Common myeloid progenitor, CD34-positive (primary cell): ENCODE results near the gene IFNE.

Experiments
- CTCF ChIA-PET: fragments of 350-600 bp; sonication (Branson Sonifier 250); formaldehyde crosslinking; loops from one replicate; lab custom pipeline; 2021; ENCODE audit warnings: antibody characterized with exemption; lab: Charles Lee
- POLR2A ChIA-PET: fragments of 350-600 bp; sonication (Branson Sonifier 250); formaldehyde crosslinking; loops from one replicate; lab custom pipeline; 2021; ENCODE audit warnings: antibody characterized with exemption; lab: Charles Lee
- DNase-seq, 3 donors: peaks; one replicate each; pipeline versions ENCODE4 v3.0.0 to v3.0.0-alpha.2; 2013
- H3K27ac ChIP-seq, 2 experiments: 1 replicate in 1 of 2; 2 replicates in 1 of 2; pipeline ENCODE4 v1.7.0; 2013; ENCODE audit warnings: inconsistent platforms in 2 of 2, low read length in 2 of 2, mild to moderate bottlenecking in 2 of 2, low read depth in 1 of 2, moderate library complexity in 1 of 2; ENCODE audit not compliant: severe bottlenecking in 2 of 2, insufficient read depth in 1 of 2, poor library complexity in 1 of 2
- H3K27me3 ChIP-seq, 5 experiments: replicated peaks in 2 of 5; 1 replicate in 3 of 5; 2 replicates in 2 of 5; pipeline versions ENCODE4 v1.6.1 to v1.7.0; 2013; ENCODE audit warnings: low read length in 4 of 5, mild to moderate bottlenecking in 2 of 5, moderate library complexity in 2 of 5, inconsistent platforms in 1 of 5; ENCODE audit not compliant: insufficient read depth in 5 of 5, control insufficient read depth in 4 of 5
- H3K36me3 ChIP-seq, 4 experiments: 1 replicate in 2 of 4; 2 replicates in 2 of 4; pipeline versions ENCODE4 v1.6.1 to v1.7.0; 2013; ENCODE audit warnings: low read length in 3 of 4, control low read depth in 1 of 4, mild to moderate bottlenecking in 1 of 4; ENCODE audit not compliant: control insufficient read depth in 4 of 4, insufficient read depth in 4 of 4
- H3K4me1 ChIP-seq, 4 experiments: 1 replicate in 3 of 4; 2 replicates in 1 of 4; pipeline versions ENCODE4 v1.6.1 to v1.7.1; 2013; ENCODE audit warnings: low read length in 3 of 4, mild to moderate bottlenecking in 3 of 4, control low read depth in 1 of 4, inconsistent platforms in 1 of 4, moderate library complexity in 1 of 4; ENCODE audit not compliant: control insufficient read depth in 4 of 4, insufficient read depth in 4 of 4; ENCODE audit errors: control extremely low read depth in 1 of 4
- H3K4me3 ChIP-seq, 7 experiments: 1 replicate in 4 of 7; 2 replicates in 3 of 7; pipeline versions ENCODE4 v1.5.1 to v1.7.0; 2013; ENCODE audit warnings: mild to moderate bottlenecking in 7 of 7, low read length in 6 of 7, moderate library complexity in 6 of 7, inconsistent platforms in 2 of 7, low read depth in 2 of 7, control low read depth in 1 of 7; ENCODE audit not compliant: insufficient read depth in 4 of 7, control insufficient read depth in 1 of 7; ENCODE audit errors: extremely low read depth in 1 of 7
- H3K9me3 ChIP-seq, 5 experiments: 1 replicate in 4 of 5; 2 replicates in 1 of 5; pipeline versions ENCODE4 v1.6.1 to v1.7.1; 2013; ENCODE audit warnings: low read length in 4 of 5, mild to moderate bottlenecking in 2 of 5, inconsistent platforms in 1 of 5, low read depth in 1 of 5, moderate library complexity in 1 of 5; ENCODE audit not compliant: control insufficient read depth in 4 of 5, insufficient read depth in 2 of 5; ENCODE audit errors: control extremely low read depth in 1 of 5
- WGBS: methylation state at CpG from one replicate; pipeline ENCODE4 v1.1.5; 2013; ENCODE audit not compliant: insufficient coverage; 5-methylcytosine and 5-hydroxymethylcytosine counted together

The IFNE gene

DNA sequence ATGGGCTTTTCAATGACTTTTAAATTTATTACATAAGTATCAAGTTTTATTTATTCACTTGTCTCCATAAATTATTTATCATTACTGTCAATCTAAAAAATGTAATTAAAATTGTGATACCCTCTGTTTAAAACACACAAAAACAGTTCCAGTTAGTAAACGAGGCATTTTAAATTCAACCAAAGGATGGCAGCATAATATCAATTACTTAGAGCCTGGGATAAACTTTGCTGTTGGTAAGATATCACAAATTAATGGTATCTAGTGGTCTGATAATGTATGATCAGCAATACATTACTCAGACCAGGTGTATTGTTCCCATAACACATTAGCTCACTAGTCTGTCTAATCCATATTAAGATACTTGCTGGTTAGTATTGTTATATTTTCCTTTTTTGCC lies 9.6 kb upstream of the IFNE start:
- WGBS, result no CpG with 5 or more reads among the region's 1 CpG
- ChIA-PET POLR2A (no interaction called here), CTCF (no interaction called here)
- DNase-seq, result no peak
- Histone ChIP-seq H3K9me3 (no peaks in the 10 kb centered on the region), H3K4me3 (no peak overlapping the region), H3K27me3 (no peaks in the 10 kb centered on the region), H3K4me1 (no peaks in the 10 kb centered on the region), H3K27ac (no peak overlapping the region), H3K36me3 (no peaks in the 10 kb centered on the region)

DNA sequence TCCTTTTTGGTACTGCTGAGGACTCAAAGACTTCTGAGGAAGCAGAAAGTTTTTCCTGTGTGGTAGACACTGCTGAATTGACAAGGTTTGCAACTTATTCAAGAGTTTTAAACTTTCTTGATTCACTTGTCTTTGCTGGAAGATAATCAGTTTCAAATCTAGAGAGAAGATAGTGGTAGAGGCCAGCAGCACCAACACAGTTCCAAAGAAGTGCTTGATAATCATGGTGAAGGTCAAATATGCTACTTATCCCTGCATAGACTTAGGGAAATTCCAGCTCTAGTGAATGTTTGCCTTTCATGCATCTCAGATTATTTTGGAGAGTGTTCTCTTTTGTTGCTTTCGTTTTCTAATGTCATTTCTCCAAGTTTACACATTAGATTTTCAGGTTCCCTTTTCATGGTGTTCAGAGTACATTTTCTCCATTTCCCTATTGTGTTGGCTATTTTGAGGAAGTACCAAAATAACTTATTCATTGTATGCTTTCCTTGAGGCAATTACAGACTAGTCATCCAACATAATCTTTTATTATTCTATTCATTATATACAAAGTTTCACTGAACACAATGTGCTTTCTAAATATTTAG lies 550 bp downstream of the IFNE start:
- WGBS, result no CpG with 5 or more reads among the region's 1 CpG
- no peak overlapping the region for H3K27ac ChIP-seq

DNA sequence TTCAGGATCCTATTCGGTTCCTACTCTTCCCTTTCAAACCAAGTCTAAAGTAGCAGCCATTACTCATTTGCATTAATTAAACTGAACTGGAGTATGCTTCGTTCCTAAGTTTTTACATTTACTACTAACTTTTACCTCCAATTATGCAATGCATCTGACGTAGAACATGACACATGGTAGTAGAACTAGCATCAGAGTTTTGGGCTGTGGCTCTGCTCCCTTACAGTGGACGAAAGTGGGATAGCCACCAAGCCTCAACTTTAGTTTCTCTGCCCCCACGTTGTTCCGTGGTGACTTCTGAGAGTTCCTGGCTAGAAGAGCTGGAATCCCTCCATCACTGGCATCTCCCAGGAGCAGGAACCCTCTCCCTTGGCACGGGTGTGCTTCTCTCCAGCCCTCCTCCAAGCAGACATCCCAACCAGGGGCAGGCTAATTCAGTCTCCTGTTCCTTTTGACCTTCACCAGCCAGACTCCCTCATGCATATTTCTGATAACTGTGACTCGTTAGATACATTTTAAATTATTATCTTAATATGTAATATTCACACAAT lies 2.9 kb downstream of the IFNE start:
- WGBS, result 93% methylated on average over 6 of the region's 8 CpGs
- no peak overlapping the region for H3K27ac ChIP-seq
- ChIA-PET POLR2A (no interaction called here), CTCF (interaction anchor here (0.6 to 1.7 kb wide), 4 partner anchors 13 to 161 kb away, joined by 3 to 5 read pairs (median 3); no protein-coding TSS in a partner anchor)
- no peak for DNase-seq
- peaks cover 0 to 2% (median 0%) of the 10 kb centered on the region in 5 experiments for H3K9me3 ChIP-seq
- H3K4me1 ChIP-seq, result peaks cover 0 to 8% (median 3%) of the 10 kb centered on the region in 4 experiments
- H3K36me3 ChIP-seq, result no peaks in the 10 kb centered on the region
- no peaks in the 10 kb centered on the region for H3K27me3 ChIP-seq
- H3K4me3 ChIP-seq, result no peak overlapping the region

More for the DNA sequence above, 550 bp downstream of the IFNE start:
- Histone ChIP-seq H3K27me3 (no peaks in the 10 kb centered on the region), H3K4me1 (peaks cover 0 to 8% (median 3%) of the 10 kb centered on the region in 4 experiments), H3K9me3 (peaks cover 0 to 4% (median 0%) of the 10 kb centered on the region in 5 experiments), H3K36me3 (no peaks in the 10 kb centered on the region), H3K4me3 (peak overlapping the region in 4 of 7 experiments; percentile 9 to 66 (median 15))
- CTCF ChIA-PET, result interaction anchor here (0.9 kb wide), 1 partner anchor 307 kb away, joined by 3 read pairs; no protein-coding TSS in a partner anchor
- DNase-seq, result peak; percentile 38 to 89 (median 80)
- POLR2A ChIA-PET, result no interaction called here

- Histone ChIP-seq H3K27ac (no peak overlapping the region), H3K9me3 (no peaks in the 10 kb centered on the region), H3K4me3 (no peak overlapping the region), H3K4me1 (peaks cover 0 to 8% (median 3%) of the 10 kb centered on the region in 4 experiments), H3K36me3 (no peaks in the 10 kb centered on the region), H3K27me3 (no peaks in the 10 kb centered on the region)
- POLR2A ChIA-PET, result no interaction called here
- CTCF ChIA-PET, result interaction anchor here (1.7 to 3.5 kb wide), 2 partner anchors 11 to 17 kb away, joined by 3 to 12 read pairs; no protein-coding TSS in a partner anchor
- no peak for DNase-seq
- 100% methylated on average over 2 of the region's 2 CpGs for WGBS
Measured at GRCh38 chr9:21477466-21477865, 4.6 kb downstream of the IFNE start.

- no peaks in the 10 kb centered on the region for H3K9me3 ChIP-seq
- no peaks in the 10 kb centered on the region for H3K27me3 ChIP-seq
- no peaks in the 10 kb centered on the region for H3K36me3 ChIP-seq
- ChIA-PET POLR2A (no interaction called here), CTCF (interaction anchor here (2.0 kb wide), 1 partner anchor 11 kb away, joined by 5 read pairs; no protein-coding TSS in a partner anchor)
- WGBS, result 97% methylated on average over 3 of the region's 3 CpGs
- H3K4me3 ChIP-seq, result no peak overlapping the region
- no peak overlapping the region for H3K27ac ChIP-seq
- H3K4me1 ChIP-seq, result no peaks in the 10 kb centered on the region
- peak in 1 of 3 donors; percentile 7 for DNase-seq
Measured at GRCh38 chr9:21473236-21473635, 8.9 kb downstream of the IFNE start.

DNA sequence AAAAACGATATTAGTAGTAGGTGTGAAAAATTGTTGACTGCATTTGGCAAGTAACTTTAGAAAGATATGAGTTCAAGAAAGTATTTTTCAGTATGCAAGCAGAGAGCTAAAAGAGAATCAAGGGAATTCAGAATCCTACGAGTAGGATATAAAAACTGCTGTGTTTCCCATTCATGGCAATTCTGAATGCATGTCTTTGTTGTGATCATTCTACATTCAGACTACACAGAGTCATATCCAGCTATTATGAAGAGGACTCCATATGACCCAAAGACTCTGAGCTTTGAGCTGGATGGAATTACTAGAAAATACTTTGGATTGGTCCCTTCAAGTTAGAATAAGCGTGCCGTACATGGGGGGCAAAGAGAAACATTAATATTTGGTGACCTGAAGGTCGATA lies 12.0 kb downstream of the IFNE start:
- H3K4me3 ChIP-seq, result no peak overlapping the region
- no peaks in the 10 kb centered on the region for H3K9me3 ChIP-seq
- WGBS, result 100% methylated on average over 4 of the region's 5 CpGs
- no peaks in the 10 kb centered on the region for H3K27me3 ChIP-seq
- ChIA-PET POLR2A (no interaction called here), CTCF (interaction anchor here (0.9 to 1.2 kb wide), 3 partner anchors 85 to 239 kb away, joined by 3 read pairs; no protein-coding TSS in a partner anchor)
- no peaks in the 10 kb centered on the region for H3K4me1 ChIP-seq
- no peak for DNase-seq
- no peak overlapping the region for H3K27ac ChIP-seq
- no peaks in the 10 kb centered on the region for H3K36me3 ChIP-seq
